Activated CD4-positive, CD25-positive, alpha-beta regulatory T cell treated with anti-CD3 and anti-CD28 coated beads, Interleukin-2, amount 50 U/mL, for 72 hours (primary cell): ENCODE results near the gene SLMAP.

Source experiments
- DNase-seq: peaks from one replicate; pipeline ENCODE4 v3.0.0; 2021

The SLMAP gene

DNA sequence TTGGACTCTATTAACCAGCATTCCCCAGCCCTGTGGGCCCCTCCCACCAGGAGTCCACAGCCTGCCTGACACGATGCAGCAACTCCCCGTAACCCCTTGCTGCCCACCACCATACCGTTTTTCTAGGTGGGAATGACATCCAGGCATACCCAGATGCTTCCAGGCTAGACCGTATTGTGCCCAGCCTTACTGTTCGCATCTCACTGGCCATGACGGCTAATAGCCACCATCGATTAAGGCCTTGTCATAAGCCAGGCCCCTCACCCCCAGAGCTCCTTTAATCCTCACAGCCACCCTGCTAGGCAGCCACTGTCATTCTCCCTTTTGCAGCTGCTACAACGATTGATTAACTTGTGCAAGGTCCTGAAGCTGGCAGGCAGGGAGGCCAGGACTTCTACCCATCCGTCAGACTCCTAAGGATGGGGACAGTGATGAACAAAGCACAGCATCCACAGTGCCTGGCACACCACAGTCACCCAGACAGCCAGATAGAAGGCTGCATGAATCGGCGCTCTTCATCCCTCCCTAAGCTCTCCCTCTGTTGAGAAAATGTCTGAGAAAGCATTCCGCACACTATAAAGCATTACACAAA, 192.1 kb downstream of the SLMAP start:
- DNase-seq, result no peak

DNA sequence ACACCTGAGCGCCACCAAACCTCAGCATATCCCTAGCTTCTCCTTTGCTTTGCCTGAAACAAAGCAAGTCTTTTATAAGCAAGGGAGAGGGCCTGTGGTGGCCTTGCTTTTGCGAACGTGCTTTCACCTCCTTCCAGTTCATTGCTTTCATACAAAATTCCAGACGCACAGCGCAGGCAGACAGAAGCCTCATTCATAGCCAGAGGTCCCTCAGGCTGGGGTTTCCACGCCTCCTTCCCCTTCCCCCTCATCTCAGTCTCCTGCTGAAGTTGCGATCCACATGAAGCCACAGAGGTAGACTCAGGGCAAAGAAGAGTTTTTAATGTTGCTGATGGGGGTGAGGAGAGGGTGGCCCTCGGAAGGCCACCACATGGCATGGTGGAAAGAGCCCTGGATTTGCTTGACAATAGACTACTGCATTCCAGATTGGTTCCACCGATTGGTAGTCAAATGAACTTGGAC, 192.7 kb downstream of the SLMAP start:
- DNase-seq, result no peak

DNA sequence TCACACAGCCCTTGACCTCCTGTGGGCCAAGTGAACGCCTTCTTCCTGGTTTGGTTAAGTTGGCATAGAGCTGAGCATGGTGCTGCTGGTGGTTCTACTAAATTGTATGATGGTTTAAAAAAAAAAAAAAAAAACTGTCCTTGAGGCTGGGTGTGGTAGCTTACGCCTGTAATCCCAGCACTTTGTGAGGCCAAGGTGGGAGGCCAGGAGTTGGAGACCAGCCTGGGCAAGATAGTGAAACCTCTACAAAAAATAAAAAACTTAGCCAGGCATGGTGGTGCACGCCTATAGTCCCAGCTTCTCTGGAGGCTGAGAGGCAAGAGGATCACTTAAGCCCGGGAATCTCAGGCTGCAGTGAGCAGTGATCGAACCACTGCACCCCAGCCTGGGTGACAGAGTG, 193.2 kb downstream of the SLMAP start:
- DNase-seq, result no peak

GRCh38 chr3:57949785-57950615, 193.9 kb downstream of the SLMAP start:
- DNase-seq, result no peak

DNA sequence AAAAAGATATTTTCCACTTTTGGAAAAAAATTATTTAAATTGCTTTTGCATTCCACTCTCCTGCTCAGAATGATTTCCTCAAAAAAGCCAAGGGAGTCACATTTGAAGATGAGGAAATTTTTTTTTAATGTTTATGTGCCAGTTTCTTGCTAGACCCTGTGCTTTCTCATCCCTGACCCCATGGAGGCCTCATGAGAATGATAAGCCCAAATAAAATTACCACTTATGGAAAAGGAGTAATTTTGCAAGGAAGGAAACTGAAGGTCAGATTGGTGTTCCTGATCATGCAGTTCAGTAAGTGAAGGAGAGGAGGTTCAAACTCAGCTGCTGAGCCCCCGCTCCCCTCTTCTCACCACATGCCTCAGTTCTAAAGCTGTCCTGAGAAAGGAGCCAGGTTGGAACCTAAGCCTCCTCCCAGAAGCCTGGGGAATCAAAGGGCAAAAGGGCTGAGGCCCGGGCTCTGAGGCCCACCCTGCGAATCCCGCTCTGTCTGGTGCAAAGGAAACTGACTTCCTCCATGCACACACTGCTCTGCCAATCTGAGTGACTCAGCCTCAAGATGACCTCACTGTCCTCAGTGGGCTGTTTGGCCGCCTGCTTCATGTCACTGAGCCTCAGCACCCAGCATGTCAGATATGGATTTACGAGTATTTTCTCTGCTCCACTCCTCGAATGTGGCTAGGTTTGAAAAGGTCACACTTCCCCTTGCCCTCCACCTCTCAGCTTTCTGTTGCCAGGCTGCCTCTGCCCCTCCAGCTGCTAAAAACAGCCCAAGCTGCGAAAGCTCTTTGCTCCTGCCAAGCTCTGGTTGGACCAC, 195.2 kb downstream of the SLMAP start:
- no peak for DNase-seq

DNA sequence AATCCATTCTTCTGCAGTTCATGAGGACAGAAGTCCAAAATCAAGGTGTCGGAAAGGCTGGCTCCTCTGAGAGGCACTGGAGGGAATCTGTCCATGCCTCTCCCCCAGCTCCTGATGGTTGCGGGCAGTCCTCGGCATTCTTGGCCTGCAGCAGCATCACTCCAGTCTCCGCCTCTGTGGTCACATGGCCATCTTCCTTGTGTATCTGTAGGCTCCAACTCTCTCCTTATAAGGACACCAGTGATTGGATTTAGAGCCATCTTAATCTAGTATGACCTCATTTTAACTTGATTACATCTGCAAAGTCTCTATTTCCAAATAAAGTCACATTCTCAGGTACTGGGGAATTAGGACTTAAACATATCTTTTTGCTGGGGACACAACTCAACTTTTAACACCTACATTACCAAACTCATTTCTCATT, 196.1 kb downstream of the SLMAP start:
- DNase-seq, result no peak

- DNase-seq, result no peak
Observed at GRCh38 chr3:57952651-57953050, 196.5 kb downstream of the SLMAP start.

DNA sequence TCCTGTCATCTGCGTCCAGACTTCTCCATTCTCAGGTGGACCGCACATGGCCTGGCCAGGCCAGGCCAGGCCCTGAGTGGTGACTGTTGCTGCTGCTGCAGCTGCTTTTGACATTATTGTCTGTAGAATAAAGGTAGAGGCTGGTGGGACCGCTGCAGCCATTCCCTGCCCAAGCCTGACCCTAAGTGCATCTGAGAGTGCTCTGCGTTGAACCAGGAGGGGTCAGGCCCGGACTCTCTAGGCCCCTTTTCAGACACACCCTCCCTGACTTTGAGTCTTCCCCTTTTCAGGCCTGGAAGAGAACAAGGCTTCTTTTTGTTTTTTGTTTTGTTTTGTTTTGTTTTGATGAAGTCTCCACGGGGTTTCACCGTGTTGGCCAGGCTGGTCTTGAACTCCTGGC, 197.5 kb downstream of the SLMAP start:
- DNase-seq, result no peak

DNA sequence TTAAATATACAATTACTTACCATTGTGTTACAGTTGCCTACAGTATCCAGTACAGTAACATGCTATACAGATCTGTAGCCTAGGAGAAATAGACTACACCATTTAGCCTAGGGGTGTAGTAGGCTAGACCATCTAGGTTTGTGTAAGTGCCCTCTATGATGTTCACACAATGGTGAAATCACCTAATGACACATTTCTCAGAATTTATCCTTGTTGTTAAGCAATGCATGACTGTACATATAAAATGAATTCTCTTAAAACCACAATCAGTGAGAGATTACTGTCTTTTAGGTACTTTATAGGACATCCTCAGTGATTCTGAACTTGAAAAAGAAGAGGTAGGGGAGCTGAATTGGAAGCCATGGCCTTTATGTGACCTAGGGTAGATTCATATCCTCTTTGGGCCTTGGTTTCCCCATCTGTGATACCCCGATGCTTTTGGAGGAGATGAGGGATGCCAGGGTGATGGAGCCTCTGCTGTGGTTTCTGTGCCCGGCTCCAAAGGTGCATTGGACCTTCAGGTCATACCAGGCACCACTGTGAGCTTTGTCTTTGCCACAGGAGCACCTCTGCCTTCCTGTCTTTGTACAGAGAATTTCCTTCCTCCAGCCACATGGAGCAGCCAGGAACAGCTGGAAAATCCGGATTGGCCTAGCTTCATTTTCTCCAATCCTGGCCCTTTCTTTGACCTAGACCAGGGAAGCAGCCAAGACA, 200.2 kb downstream of the SLMAP start:
- DNase-seq, result no peak

DNA sequence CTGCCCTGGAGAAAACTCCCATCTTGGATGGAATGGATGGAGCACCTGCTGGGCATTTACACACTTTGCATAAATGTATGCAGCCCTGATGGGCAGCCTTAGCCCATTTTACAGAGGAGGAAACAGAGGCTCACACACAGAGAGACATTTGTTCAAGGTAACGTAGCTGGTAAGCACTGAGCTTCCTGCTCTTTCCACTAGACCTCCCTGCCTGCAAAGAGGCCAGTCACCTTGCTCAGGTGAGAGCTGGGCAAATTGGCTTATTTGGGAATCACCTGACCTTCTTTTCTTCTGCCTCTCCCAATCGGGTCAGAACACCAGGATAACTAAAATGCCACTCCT, 200.7 kb downstream of the SLMAP start:
- DNase-seq, result no peak

- no peak for DNase-seq
Observed at GRCh38 chr3:57957824-57958223, 201.7 kb downstream of the SLMAP start.

DNA sequence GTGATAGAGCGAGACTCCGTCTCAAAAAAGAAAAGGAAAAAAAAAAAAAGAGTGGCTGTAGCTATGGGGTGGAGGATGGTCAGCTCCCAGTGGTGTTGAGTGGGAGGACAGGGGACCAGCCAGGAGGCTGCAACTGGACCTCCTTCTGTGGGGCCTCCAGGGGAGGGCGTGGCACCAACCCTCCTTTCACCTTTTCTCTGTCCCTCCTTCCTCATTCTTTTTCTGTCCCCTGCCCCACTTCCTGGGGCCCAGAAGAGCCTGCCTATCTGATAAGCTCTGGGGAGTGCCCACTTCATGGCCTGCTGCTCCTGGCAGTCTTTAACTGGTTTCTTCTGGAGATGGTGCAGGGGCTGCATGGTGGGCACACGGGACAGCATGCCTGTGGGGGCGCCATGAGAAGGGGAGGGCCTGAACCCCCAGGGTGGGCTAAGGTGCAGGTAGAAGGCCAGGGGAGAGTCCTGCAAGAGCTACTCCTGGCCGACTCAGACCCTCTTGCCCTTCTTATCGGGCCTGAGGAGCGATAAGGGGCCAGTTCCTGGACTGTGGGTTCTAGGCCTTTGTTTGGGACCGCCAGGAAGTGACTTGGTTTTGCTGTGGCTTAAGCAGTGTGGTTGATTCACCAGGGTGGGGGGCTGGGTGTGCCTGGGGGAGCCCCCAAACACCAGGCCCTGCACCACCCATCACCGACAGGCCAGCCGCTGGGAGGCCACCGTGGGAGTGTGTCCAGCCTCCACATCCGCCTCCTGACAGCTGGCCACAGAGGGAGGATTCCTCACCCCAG, 202.7 kb downstream of the SLMAP start:
- DNase-seq, result no peak

DNA sequence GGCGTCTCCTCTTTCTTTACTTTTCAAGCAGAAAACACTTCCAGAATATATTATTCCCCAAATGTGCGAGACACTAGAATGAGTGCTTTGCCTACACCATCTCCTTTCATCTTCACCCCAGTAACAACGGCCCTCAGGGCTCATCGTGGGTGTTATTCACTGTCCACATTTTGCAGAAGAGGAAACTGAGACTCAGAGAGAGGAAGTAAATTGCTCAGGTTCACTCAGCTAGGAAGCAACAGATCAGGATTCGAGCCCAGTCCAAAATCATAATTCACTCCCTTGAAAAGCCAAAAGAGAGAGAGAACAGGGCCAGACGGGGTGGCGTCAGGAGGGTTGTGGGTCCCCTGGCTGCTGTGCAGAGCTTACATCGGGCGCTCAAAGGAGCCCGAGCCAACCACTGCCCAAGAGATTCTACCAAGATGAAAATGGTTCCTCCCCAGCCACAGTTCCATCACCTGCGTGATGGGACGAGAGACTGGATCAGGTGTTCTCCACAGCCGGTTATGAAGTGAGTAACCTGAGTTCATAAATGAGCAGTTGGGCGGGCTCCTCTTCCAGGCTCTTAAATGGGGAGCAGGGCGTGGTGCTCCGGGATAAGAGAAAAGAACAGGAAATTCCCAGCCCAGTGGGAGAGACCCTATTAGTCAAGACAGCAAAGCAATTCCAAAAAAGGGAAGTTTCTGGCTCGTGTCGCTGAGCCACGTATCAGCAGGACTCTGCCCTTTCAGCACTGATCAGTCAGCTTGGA, 203.5 kb downstream of the SLMAP start:
- DNase-seq, result no peak

DNA sequence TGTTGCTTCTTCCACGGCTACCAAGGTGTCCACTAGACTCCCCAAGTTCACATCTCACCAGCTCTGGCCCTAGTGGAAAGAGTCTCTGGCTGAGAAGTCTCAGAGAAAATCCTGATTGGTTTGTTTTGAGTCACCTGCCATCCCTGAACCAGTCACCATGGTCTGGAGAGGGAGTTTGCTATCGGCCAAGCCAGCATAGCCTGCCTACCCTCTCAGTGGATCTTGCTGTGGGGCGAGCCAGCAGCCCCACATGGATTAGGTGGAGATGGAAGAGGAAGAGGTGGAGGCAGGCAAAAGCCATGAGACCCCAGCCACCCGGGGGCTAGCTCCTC, 204.0 kb downstream of the SLMAP start:
- no peak for DNase-seq

DNA sequence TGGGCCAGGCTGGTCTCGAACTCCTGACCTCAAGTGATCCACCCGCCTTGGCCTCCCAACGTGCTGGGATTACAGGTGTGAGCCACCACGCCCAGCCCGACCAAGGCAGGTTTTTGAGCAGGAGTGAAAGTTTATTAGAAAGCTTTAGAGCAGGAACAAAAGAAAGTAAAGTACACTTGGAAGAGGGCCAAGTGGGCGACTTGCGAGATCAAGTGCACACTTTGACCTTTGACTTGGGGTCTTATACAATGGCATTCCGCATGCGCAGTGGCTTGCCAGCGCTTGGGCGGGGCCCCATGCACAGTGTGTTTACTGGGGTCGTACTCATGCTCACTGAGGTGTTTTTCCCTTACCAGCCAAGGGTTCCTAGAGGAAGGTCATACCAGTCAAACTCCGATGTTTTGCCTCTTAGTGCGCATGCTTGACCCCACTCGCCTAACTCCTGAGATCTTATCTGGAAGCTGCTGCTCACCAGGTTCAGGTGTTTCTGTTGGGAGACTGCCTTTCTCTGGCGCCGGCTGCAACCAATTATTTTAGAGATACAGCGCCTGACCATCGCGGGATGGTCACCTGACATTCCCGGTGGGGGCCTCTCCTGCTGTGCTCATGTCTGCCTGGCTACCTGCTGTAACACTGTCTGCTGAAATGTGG, 205.2 kb downstream of the SLMAP start:
- no peak for DNase-seq

DNA sequence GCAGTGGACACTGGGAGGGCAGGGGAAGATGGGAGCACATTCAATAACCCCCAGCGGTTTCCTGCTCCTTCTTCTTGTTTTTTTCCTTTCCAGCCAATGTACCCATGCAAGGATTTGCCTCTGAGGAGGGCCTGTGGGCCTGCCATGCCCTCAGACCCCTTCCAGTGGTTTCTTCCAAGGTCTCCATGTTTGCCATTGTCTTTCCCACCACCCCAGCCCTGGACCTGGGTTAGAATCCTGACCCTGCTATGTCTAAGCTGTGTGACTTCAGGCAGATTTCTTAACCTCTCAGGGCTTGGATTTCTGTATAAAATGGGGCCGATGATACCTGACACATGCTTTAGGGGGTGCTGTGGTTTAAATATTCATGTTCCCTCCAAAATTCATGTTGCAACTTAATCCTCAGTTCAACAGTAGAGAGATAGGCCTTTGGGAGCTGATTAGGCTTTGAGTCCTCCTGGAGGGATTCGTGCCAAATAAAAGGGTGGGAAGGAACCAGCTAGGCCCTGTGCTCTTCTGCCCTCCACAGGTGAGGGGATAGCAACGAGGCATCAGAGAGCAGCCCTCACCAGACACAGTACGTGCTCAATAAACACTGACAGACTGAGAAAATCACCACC, 205.8 kb downstream of the SLMAP start:
- no peak for DNase-seq

- DNase-seq, result no peak
Observed at GRCh38 chr3:57962448-57962834, 206.3 kb downstream of the SLMAP start.

GRCh38 chr3:57963811-57964346, 207.8 kb downstream of the SLMAP start:
- DNase-seq, result no peak

- no peak for DNase-seq
Observed at GRCh38 chr3:57966829-57967228, 210.7 kb downstream of the SLMAP start.

DNA sequence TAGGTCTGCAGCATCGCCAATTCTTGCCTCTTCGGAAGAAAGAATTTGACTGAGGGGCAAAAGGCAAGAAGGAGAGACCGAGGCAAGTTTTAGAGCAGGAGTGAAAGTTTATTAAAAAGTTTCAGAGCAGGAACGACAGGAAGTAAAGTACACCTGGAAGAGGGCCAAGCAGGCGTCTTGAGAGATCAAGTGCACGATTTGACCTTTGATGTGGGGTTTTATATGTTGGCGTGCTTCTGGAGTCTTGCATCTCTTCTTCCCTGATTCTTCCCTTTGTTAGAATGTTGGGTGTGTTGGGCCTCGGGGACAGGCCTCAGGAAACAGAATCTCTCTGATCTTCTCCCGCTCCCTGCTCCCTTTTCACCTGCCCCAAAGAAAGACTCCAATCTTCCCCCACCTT, 211.5 kb downstream of the SLMAP start:
- no peak for DNase-seq
